GM23338 (cell line): ENCODE data around the gene CLNK. TPM values are rescaled to one million over a fixed set of nuclear protein-coding genes. Genes with fewer than 3 reads are reported as not detected.
A peak's percentile ranks its signal among the peaks of the same experiment; 100 is the strongest.

Experiments
- ATAC-seq: fragments of 200-7000 bp; cut with Tn5 transposase; 3 replicates; pipeline ENCODE4 v1.9.1; 2020
- DNase-seq: peaks from one replicate; pipeline ENCODE4 v3.0.0-alpha.2; 2015; ENCODE audit warnings: low spot score
- H2AFZ ChIP-seq: fragments of 200-600 bp; sonication (generic); 2 replicates; pipeline ENCODE4 v1.8.0; 2016; ENCODE audit warnings: antibody characterized with exemption, mild to moderate bottlenecking, moderate library complexity
- H3F3A ChIP-seq: fragments of 200-600 bp; sonication (generic); replicated peaks from 2 replicates; pipeline ENCODE4 v1.8.0; 2017; ENCODE audit warnings: antibody characterized with exemption, mixed run types, low read depth
- H3K27ac ChIP-seq: fragments of 200-600 bp; sonication (generic); 2 replicates; pipeline ENCODE4 v1.6.1; 2016; ENCODE audit warnings: low read depth
- H3K27me3 ChIP-seq: fragments of 200-600 bp; sonication (generic); 2 replicates; pipeline ENCODE4 v1.8.0; 2016; ENCODE audit warnings: mild to moderate bottlenecking, mixed run types, moderate library complexity; ENCODE audit not compliant: insufficient read depth
- H3K36me3 ChIP-seq: fragments of 200-600 bp; sonication (generic); 2 replicates; pipeline ENCODE4 v1.8.0; 2016; ENCODE audit warnings: mild to moderate bottlenecking; ENCODE audit not compliant: insufficient read depth
- H3K4me1 ChIP-seq: fragments of 200-600 bp; sonication (generic); 2 replicates; pipeline ENCODE4 v1.8.0; 2016; ENCODE audit warnings: mild to moderate bottlenecking, moderate library complexity; ENCODE audit not compliant: insufficient read depth
- H3K4me2 ChIP-seq: fragments of 200-600 bp; sonication (generic); 2 replicates; pipeline ENCODE4 v1.7.1; 2017; ENCODE audit warnings: mixed run types
- H3K4me3 ChIP-seq: fragments of 200-600 bp; sonication (generic); 2 replicates; pipeline ENCODE4 v1.6.1; 2016; ENCODE audit warnings: mixed run types
- H3K79me2 ChIP-seq: fragments of 200-600 bp; sonication (generic); replicated peaks from 2 replicates; pipeline ENCODE4 v1.8.0; 2017; ENCODE audit warnings: mild to moderate bottlenecking; ENCODE audit not compliant: insufficient read depth
- H3K9me2 ChIP-seq: fragments of 200-600 bp; sonication (generic); 2 replicates; pipeline ENCODE4 v1.8.0; 2017; ENCODE audit not compliant: insufficient read depth
- H4K20me1 ChIP-seq: fragments of 200-600 bp; sonication (generic); replicated peaks from 2 replicates; pipeline ENCODE4 v1.8.0; 2017; ENCODE audit warnings: mild to moderate bottlenecking; ENCODE audit not compliant: insufficient read depth
- H3K27ac Mint-ChIP-seq: 2 replicates; pipeline ENCODE4 v1.8.0; 2020; ENCODE audit warnings: inconsistent platforms, mild to moderate bottlenecking, moderate library complexity, mixed read lengths
- H3K27me3 Mint-ChIP-seq: 3 replicates; pipeline ENCODE4 v1.8.0; 2022; ENCODE audit warnings: low read depth, mild to moderate bottlenecking, moderate library complexity, mixed read lengths, inconsistent platforms; ENCODE audit not compliant: insufficient read depth, poor library complexity
- H3K36me3 Mint-ChIP-seq: 3 replicates; pipeline ENCODE4 v1.8.0; 2021; ENCODE audit warnings: low read depth, mild to moderate bottlenecking, inconsistent platforms, moderate library complexity, mixed read lengths
- H3K4me1 Mint-ChIP-seq: 3 replicates; pipeline ENCODE4 v1.8.0; 2020; ENCODE audit warnings: mild to moderate bottlenecking, inconsistent platforms, mixed read lengths
- H3K4me3 Mint-ChIP-seq: 3 replicates; pipeline ENCODE4 v1.8.0; 2021; ENCODE audit warnings: moderate library complexity, mild to moderate bottlenecking, inconsistent platforms, mixed read lengths
- H3K9me3 Mint-ChIP-seq: 3 replicates; pipeline ENCODE4 v1.8.0; 2020; ENCODE audit warnings: moderate library complexity, mild to moderate bottlenecking, inconsistent platforms, mixed read lengths
- CREB1 ChIP-seq: fragments of 250-450 bp; sonication (Bioruptor Pico); IDR thresholded peaks from 2 replicates; pipeline ENCODE4 v1.5.0; 2020; ENCODE audit warnings: low read depth, mild to moderate bottlenecking, moderate library complexity
- NANOG ChIP-seq: IDR thresholded peaks from 2 replicates; pipeline ENCODE4 v1.6.1; 2016; ENCODE audit warnings: antibody characterized with exemption, borderline replicate concordance
- polyA plus RNA-seq: library from polyadenylated mRNA; unstranded; fragments of >200 nt; fragmentation: Nextera tagmentation; extraction: Ambion mirVana; gene quantifications from 2 replicates; pipeline ENCODE4 v1.2.1, GENCODE V29; 2016
- total RNA-seq: library from RNA; depleted of rRNA; stranded (reverse); fragments of >200 nt; shearing (Covaris generic); gene quantifications from 2 replicates; pipeline ENCODE4 v1.2.3, GENCODE V29; 2014
- TF ChIP-seq, protein P1 (sequence below), 2 experiments: fragments of 200-600 bp in 1 of 2; sonication (generic) in 1 of 2; conservative IDR thresholded peaks; 2 replicates each; pipeline versions ENCODE4 v1.5.1 to v1.6.1; 2016 to 2017; ENCODE audit warnings: antibody characterized with exemption in 2 of 2, low read depth in 2 of 2, mild to moderate bottlenecking in 2 of 2, moderate library complexity in 1 of 2
- TF ChIP-seq, protein P2 (sequence below): fragments of 250-450 bp; sonication (Bioruptor Pico); IDR thresholded peaks from 2 replicates; pipeline ENCODE4 v1.5.0; 2020; ENCODE audit warnings: mild to moderate bottlenecking, moderate library complexity

Gene CLNK
- total and polyA plus RNA-seq, 2 experiments from 2014 or later = not detected

DNA sequence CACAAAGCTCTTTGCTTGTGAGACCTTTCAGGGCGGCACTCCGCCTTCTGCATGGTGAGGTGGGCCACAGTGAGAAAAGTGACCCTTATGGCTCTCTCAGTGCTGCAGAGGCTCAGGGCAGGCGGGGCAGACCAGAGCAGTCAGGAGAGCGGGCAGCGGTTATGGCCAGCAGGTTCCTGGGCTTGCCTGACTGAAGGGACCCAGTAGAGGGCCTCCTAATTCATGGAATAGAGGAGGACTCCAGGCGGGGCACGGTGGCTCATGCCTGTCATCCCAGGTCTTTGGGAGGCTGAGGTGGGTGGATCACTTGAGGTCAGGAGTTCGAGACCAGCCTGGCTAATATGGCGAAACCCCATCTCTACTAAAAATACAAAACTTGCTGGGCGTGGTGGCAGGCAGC, 91.4 kb downstream of the CLNK start:
- H3K9me3 Mint-ChIP-seq = no peaks in the 10 kb centered on the region
- DNase-seq = peak; percentile 31

More for the DNA sequence above, 91.4 kb downstream of the CLNK start:
- Histone ChIP-seq H3K4me1 (peaks cover 4% of the 10 kb centered on the region; the same call in 1 of the 2 replicates), H2AFZ (no peak overlapping the region), H3F3A (no peaks in the 10 kb centered on the region), H3K4me2 (no peak overlapping the region), H3K36me3 (no peaks in the 10 kb centered on the region), H3K4me3 (no peak overlapping the region), H3K9me2 (no peaks in the 10 kb centered on the region), H4K20me1 (no peaks in the 10 kb centered on the region), H3K27ac (no peak overlapping the region), H3K79me2 (no peaks in the 10 kb centered on the region), H3K27me3 (no peaks in the 10 kb centered on the region)
- peak; percentile 74 for ATAC-seq
- Mint-ChIP-seq H3K27me3 (peaks cover 8% of the 10 kb centered on the region), H3K4me1 (peaks cover 15% of the 10 kb centered on the region; the same call in 2 of the 3 replicates), H3K36me3 (no peaks in the 10 kb centered on the region), H3K27ac (no peak overlapping the region), H3K4me3 (no peak overlapping the region)
- TF ChIP-seq, protein P1, sequence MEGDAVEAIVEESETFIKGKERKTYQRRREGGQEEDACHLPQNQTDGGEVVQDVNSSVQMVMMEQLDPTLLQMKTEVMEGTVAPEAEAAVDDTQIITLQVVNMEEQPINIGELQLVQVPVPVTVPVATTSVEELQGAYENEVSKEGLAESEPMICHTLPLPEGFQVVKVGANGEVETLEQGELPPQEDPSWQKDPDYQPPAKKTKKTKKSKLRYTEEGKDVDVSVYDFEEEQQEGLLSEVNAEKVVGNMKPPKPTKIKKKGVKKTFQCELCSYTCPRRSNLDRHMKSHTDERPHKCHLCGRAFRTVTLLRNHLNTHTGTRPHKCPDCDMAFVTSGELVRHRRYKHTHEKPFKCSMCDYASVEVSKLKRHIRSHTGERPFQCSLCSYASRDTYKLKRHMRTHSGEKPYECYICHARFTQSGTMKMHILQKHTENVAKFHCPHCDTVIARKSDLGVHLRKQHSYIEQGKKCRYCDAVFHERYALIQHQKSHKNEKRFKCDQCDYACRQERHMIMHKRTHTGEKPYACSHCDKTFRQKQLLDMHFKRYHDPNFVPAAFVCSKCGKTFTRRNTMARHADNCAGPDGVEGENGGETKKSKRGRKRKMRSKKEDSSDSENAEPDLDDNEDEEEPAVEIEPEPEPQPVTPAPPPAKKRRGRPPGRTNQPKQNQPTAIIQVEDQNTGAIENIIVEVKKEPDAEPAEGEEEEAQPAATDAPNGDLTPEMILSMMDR (conservative IDR thresholded peaks at IDR 0.05; ENCODE audit: low read depth in 2 of 2) = peak in 1 of 2 experiments; percentile 59; a peak in 2 of 4 replicates
- TF ChIP-seq, protein P2, sequence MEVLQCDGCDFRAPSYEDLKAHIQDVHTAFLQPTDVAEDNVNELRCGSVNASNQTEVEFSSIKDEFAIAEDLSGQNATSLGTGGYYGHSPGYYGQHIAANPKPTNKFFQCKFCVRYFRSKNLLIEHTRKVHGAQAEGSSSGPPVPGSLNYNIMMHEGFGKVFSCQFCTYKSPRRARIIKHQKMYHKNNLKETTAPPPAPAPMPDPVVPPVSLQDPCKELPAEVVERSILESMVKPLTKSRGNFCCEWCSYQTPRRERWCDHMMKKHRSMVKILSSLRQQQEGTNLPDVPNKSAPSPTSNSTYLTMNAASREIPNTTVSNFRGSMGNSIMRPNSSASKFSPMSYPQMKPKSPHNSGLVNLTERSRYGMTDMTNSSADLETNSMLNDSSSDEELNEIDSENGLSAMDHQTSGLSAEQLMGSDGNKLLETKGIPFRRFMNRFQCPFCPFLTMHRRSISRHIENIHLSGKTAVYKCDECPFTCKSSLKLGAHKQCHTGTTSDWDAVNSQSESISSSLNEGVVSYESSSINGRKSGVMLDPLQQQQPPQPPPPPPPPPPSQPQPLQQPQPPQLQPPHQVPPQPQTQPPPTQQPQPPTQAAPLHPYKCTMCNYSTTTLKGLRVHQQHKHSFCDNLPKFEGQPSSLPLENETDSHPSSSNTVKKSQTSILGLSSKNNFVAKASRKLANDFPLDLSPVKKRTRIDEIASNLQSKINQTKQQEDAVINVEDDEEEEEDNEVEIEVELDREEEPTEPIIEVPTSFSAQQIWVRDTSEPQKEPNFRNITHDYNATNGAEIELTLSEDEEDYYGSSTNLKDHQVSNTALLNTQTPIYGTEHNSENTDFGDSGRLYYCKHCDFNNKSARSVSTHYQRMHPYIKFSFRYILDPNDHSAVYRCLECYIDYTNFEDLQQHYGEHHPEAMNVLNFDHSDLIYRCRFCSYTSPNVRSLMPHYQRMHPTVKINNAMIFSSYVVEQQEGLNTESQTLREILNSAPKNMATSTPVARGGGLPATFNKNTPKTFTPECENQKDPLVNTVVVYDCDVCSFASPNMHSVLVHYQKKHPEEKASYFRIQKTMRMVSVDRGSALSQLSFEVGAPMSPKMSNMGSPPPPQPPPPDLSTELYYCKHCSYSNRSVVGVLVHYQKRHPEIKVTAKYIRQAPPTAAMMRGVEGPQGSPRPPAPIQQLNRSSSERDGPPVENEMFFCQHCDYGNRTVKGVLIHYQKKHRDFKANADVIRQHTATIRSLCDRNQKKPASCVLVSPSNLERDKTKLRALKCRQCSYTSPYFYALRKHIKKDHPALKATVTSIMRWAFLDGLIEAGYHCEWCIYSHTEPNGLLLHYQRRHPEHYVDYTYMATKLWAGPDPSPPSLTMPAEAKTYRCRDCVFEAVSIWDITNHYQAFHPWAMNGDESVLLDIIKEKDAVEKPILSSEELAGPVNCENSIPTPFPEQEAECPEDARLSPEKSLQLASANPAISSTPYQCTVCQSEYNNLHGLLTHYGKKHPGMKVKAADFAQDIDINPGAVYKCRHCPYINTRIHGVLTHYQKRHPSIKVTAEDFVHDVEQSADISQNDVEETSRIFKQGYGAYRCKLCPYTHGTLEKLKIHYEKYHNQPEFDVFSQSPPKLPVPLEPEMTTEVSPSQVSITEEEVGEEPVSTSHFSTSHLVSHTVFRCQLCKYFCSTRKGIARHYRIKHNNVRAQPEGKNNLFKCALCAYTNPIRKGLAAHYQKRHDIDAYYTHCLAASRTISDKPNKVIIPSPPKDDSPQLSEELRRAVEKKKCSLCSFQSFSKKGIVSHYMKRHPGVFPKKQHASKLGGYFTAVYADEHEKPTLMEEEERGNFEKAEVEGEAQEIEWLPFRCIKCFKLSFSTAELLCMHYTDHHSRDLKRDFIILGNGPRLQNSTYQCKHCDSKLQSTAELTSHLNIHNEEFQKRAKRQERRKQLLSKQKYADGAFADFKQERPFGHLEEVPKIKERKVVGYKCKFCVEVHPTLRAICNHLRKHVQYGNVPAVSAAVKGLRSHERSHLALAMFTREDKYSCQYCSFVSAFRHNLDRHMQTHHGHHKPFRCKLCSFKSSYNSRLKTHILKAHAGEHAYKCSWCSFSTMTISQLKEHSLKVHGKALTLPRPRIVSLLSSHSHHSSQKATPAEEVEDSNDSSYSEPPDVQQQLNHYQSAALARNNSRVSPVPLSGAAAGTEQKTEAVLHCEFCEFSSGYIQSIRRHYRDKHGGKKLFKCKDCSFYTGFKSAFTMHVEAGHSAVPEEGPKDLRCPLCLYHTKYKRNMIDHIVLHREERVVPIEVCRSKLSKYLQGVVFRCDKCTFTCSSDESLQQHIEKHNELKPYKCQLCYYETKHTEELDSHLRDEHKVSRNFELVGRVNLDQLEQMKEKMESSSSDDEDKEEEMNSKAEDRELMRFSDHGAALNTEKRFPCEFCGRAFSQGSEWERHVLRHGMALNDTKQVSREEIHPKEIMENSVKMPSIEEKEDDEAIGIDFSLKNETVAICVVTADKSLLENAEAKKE (CRISPR knock-in tag) = no peak
- TF ChIP-seq CREB1 (CRISPR knock-in tag) = no peak
- TF ChIP-seq NANOG = no peak
